ENCODE results near the gene MMEL1.
"Not testable (repeated sequence)": the region's sequence is repeated elsewhere in the genome, so short reads cannot be mapped to it uniquely, and the experiment has no call there.

MMEL1 gene

GRCh38 chr1:2584686-2585317 is 48.0 kb downstream of the MMEL1 start:
- H3K36me3 ChIP-seq (ENCODE audit: control insufficient read depth in 1 of 2, insufficient read depth in 2 of 2, low read length in 2 of 2) = peaks cover 0 to 11% of the 10 kb centered on the region in 2 donors
- H3K27ac ChIP-seq (ENCODE audit: low read depth, low read length) = peak overlapping the region; percentile 98
- H3K4me3 ChIP-seq (ENCODE audit: low read depth in 1 of 2, low read length in 2 of 2) = peak overlapping the region; percentile 87 to 88
- H3K4me1 ChIP-seq (ENCODE audit: control insufficient read depth in 1 of 2, insufficient read depth in 2 of 2, low read length in 2 of 2) = peaks cover 30 to 42% of the 10 kb centered on the region in 2 donors
- H3K27me3 ChIP-seq (ENCODE audit: control insufficient read depth in 1 of 2, insufficient read depth in 2 of 2, low read length in 2 of 2) = no peaks in the 10 kb centered on the region
- peak overlapping the region; percentile 96 to 98 for H3K9ac ChIP-seq (ENCODE audit: low read depth in 1 of 2, low read length in 2 of 2)
- no peaks in the 10 kb centered on the region for H3K9me3 ChIP-seq (ENCODE audit: control insufficient read depth in 1 of 2, low read length in 2 of 2)

- H3K4me3 ChIP-seq (ENCODE audit: low read depth in 1 of 2, low read length in 2 of 2) = peak overlapping the region in 1 of 2 donors; percentile 4
- H3K9ac ChIP-seq (ENCODE audit: low read depth in 1 of 2, low read length in 2 of 2) = no peak overlapping the region
- H3K36me3 ChIP-seq (ENCODE audit: control insufficient read depth in 1 of 2, insufficient read depth in 2 of 2, low read length in 2 of 2) = peaks cover 0 to 3% of the 10 kb centered on the region in 2 donors
- peaks cover 31 to 40% of the 10 kb centered on the region in 2 donors for H3K4me1 ChIP-seq (ENCODE audit: control insufficient read depth in 1 of 2, insufficient read depth in 2 of 2, low read length in 2 of 2)
- H3K9me3 ChIP-seq (ENCODE audit: control insufficient read depth in 1 of 2, low read length in 2 of 2) = no peaks in the 10 kb centered on the region
- H3K27me3 ChIP-seq (ENCODE audit: control insufficient read depth in 1 of 2, insufficient read depth in 2 of 2, low read length in 2 of 2) = no peaks in the 10 kb centered on the region
- H3K27ac ChIP-seq (ENCODE audit: low read depth, low read length) = no peak overlapping the region
Measured at GRCh38 chr1:2583871-2584351, 48.9 kb downstream of the MMEL1 start.

- H3K4me1 ChIP-seq (ENCODE audit: control insufficient read depth in 1 of 2, insufficient read depth in 2 of 2, low read length in 2 of 2) = peaks cover 36 to 40% of the 10 kb centered on the region in 2 donors
- no peak overlapping the region for H3K9ac ChIP-seq (ENCODE audit: low read depth in 1 of 2, low read length in 2 of 2)
- H3K4me3 ChIP-seq (ENCODE audit: low read depth in 1 of 2, low read length in 2 of 2) = no peak overlapping the region
Measured at GRCh38 chr1:2583331-2583791, 49.5 kb downstream of the MMEL1 start.

GRCh38 chr1:2582391-2582790 is 50.4 kb downstream of the MMEL1 start:
- Histone ChIP-seq H3K36me3 (ENCODE audit: control insufficient read depth in 1 of 2, insufficient read depth in 2 of 2, low read length in 2 of 2) (no peaks in the 10 kb centered on the region), H3K9ac (ENCODE audit: low read depth in 1 of 2, low read length in 2 of 2) (no peak overlapping the region), H3K9me3 (ENCODE audit: control insufficient read depth in 1 of 2, low read length in 2 of 2) (no peaks in the 10 kb centered on the region), H3K27ac (ENCODE audit: low read depth, low read length) (no peak overlapping the region), H3K4me1 (ENCODE audit: control insufficient read depth in 1 of 2, insufficient read depth in 2 of 2, low read length in 2 of 2) (peaks cover 43% of the 10 kb centered on the region in 2 donors), H3K4me3 (ENCODE audit: low read depth in 1 of 2, low read length in 2 of 2) (no peak overlapping the region), H3K27me3 (ENCODE audit: control insufficient read depth in 1 of 2, insufficient read depth in 2 of 2, low read length in 2 of 2) (no peaks in the 10 kb centered on the region)

More at GRCh38 chr1:2583331-2583791, 49.5 kb downstream of the MMEL1 start:
- no peak overlapping the region for H3K27ac ChIP-seq (ENCODE audit: low read depth, low read length)
- no peaks in the 10 kb centered on the region for H3K9me3 ChIP-seq (ENCODE audit: control insufficient read depth in 1 of 2, low read length in 2 of 2)
- H3K36me3 ChIP-seq (ENCODE audit: control insufficient read depth in 1 of 2, insufficient read depth in 2 of 2, low read length in 2 of 2) = no peaks in the 10 kb centered on the region
- H3K27me3 ChIP-seq (ENCODE audit: control insufficient read depth in 1 of 2, insufficient read depth in 2 of 2, low read length in 2 of 2) = no peaks in the 10 kb centered on the region

- Histone ChIP-seq H3K4me1 (ENCODE audit: control insufficient read depth in 1 of 2, insufficient read depth in 2 of 2, low read length in 2 of 2) (peaks cover 47 to 50% of the 10 kb centered on the region in 2 donors), H3K4me3 (ENCODE audit: low read depth in 1 of 2, low read length in 2 of 2) (no peak overlapping the region), H3K9me3 (ENCODE audit: control insufficient read depth in 1 of 2, low read length in 2 of 2) (no peaks in the 10 kb centered on the region), H3K27me3 (ENCODE audit: control insufficient read depth in 1 of 2, insufficient read depth in 2 of 2, low read length in 2 of 2) (no peaks in the 10 kb centered on the region), H3K36me3 (ENCODE audit: control insufficient read depth in 1 of 2, insufficient read depth in 2 of 2, low read length in 2 of 2) (no peaks in the 10 kb centered on the region), H3K9ac (ENCODE audit: low read depth in 1 of 2, low read length in 2 of 2) (no peak overlapping the region), H3K27ac (ENCODE audit: low read depth, low read length) (no peak overlapping the region)
Measured at GRCh38 chr1:2580691-2581090, 52.1 kb downstream of the MMEL1 start.

- Histone ChIP-seq H3K4me3 (ENCODE audit: low read depth in 1 of 2, low read length in 2 of 2) (no peak overlapping the region), H3K27me3 (ENCODE audit: control insufficient read depth in 1 of 2, insufficient read depth in 2 of 2, low read length in 2 of 2) (no peaks in the 10 kb centered on the region), H3K9ac (ENCODE audit: low read depth in 1 of 2, low read length in 2 of 2) (peak overlapping the region; percentile 57 to 60), H3K27ac (ENCODE audit: low read depth, low read length) (peak overlapping the region; percentile 87), H3K4me1 (ENCODE audit: control insufficient read depth in 1 of 2, insufficient read depth in 2 of 2, low read length in 2 of 2) (peaks cover 36 to 41% of the 10 kb centered on the region in 2 donors), H3K9me3 (ENCODE audit: control insufficient read depth in 1 of 2, low read length in 2 of 2) (peaks cover 0 to 2% of the 10 kb centered on the region in 2 donors), H3K36me3 (ENCODE audit: control insufficient read depth in 1 of 2, insufficient read depth in 2 of 2, low read length in 2 of 2) (no peaks in the 10 kb centered on the region)
Measured at GRCh38 chr1:2578758-2579118, 54.1 kb downstream of the MMEL1 start.

- Histone ChIP-seq H3K4me3 (ENCODE audit: low read depth in 1 of 2, low read length in 2 of 2) (peak overlapping the region; percentile 36 to 52), H3K27ac (ENCODE audit: low read depth, low read length) (peak overlapping the region; percentile 87), H3K4me1 (ENCODE audit: control insufficient read depth in 1 of 2, insufficient read depth in 2 of 2, low read length in 2 of 2) (peaks cover 31 to 35% of the 10 kb centered on the region in 2 donors), H3K9ac (ENCODE audit: low read depth in 1 of 2, low read length in 2 of 2) (peak overlapping the region; percentile 57 to 60)
- not testable (repeated sequence) for H3K36me3 ChIP-seq (ENCODE audit: control insufficient read depth in 1 of 2, insufficient read depth in 2 of 2, low read length in 2 of 2); H3K9me3 ChIP-seq (ENCODE audit: control insufficient read depth in 1 of 2, low read length in 2 of 2); H3K27me3 ChIP-seq (ENCODE audit: control insufficient read depth in 1 of 2, insufficient read depth in 2 of 2, low read length in 2 of 2)
Measured at GRCh38 chr1:2577565-2578075, 55.2 kb downstream of the MMEL1 start.

GRCh38 chr1:2575801-2576663 is 56.8 kb downstream of the MMEL1 start:
- Histone ChIP-seq H3K4me3 (ENCODE audit: low read depth in 1 of 2, low read length in 2 of 2) (peak overlapping the region; percentile 51 to 60), H3K27me3 (ENCODE audit: control insufficient read depth in 1 of 2, insufficient read depth in 2 of 2, low read length in 2 of 2) (no peaks in the 10 kb centered on the region), H3K9me3 (ENCODE audit: control insufficient read depth in 1 of 2, low read length in 2 of 2) (peaks cover 7 to 9% of the 10 kb centered on the region in 2 donors), H3K27ac (ENCODE audit: low read depth, low read length) (peak overlapping the region; percentile 78), H3K4me1 (ENCODE audit: control insufficient read depth in 1 of 2, insufficient read depth in 2 of 2, low read length in 2 of 2) (peaks cover 31 to 35% of the 10 kb centered on the region in 2 donors), H3K9ac (ENCODE audit: low read depth in 1 of 2, low read length in 2 of 2) (peak overlapping the region; percentile 46 to 64), H3K36me3 (ENCODE audit: control insufficient read depth in 1 of 2, insufficient read depth in 2 of 2, low read length in 2 of 2) (no peaks in the 10 kb centered on the region)

GRCh38 chr1:2574350-2574749 is 58.5 kb downstream of the MMEL1 start:
- no peak overlapping the region for H3K4me3 ChIP-seq (ENCODE audit: low read depth in 1 of 2, low read length in 2 of 2)
- peaks cover 7 to 9% of the 10 kb centered on the region in 2 donors for H3K9me3 ChIP-seq (ENCODE audit: control insufficient read depth in 1 of 2, low read length in 2 of 2)
- no peaks in the 10 kb centered on the region for H3K27me3 ChIP-seq (ENCODE audit: control insufficient read depth in 1 of 2, insufficient read depth in 2 of 2, low read length in 2 of 2)
- no peaks in the 10 kb centered on the region for H3K36me3 ChIP-seq (ENCODE audit: control insufficient read depth in 1 of 2, insufficient read depth in 2 of 2, low read length in 2 of 2)
- peaks cover 28 to 35% of the 10 kb centered on the region in 2 donors for H3K4me1 ChIP-seq (ENCODE audit: control insufficient read depth in 1 of 2, insufficient read depth in 2 of 2, low read length in 2 of 2)
- H3K9ac ChIP-seq (ENCODE audit: low read depth in 1 of 2, low read length in 2 of 2) = no peak overlapping the region
- no peak overlapping the region for H3K27ac ChIP-seq (ENCODE audit: low read depth, low read length)
